H54 (cell line): ENCODE results near the gene RNF166.

Source experiments
- DNase-seq: peaks from one replicate; pipeline ENCODE4 v3.0.0; 2011; ENCODE audit warnings: low spot score, mixed read lengths; ENCODE audit not compliant: insufficient read length
- FAIRE-seq: peaks from 3 replicates; lab custom pipeline; 2011; peaks lifted over from hg19 to GRCh38; lab: Jason Lieb, UNC
- POLR2A ChIP-seq: IDR thresholded peaks from 2 replicates; pipeline ENCODE4 v1.6.1; 2011; ENCODE audit warnings: low read depth, mild to moderate bottlenecking, low read length

RNF166 gene

DNA sequence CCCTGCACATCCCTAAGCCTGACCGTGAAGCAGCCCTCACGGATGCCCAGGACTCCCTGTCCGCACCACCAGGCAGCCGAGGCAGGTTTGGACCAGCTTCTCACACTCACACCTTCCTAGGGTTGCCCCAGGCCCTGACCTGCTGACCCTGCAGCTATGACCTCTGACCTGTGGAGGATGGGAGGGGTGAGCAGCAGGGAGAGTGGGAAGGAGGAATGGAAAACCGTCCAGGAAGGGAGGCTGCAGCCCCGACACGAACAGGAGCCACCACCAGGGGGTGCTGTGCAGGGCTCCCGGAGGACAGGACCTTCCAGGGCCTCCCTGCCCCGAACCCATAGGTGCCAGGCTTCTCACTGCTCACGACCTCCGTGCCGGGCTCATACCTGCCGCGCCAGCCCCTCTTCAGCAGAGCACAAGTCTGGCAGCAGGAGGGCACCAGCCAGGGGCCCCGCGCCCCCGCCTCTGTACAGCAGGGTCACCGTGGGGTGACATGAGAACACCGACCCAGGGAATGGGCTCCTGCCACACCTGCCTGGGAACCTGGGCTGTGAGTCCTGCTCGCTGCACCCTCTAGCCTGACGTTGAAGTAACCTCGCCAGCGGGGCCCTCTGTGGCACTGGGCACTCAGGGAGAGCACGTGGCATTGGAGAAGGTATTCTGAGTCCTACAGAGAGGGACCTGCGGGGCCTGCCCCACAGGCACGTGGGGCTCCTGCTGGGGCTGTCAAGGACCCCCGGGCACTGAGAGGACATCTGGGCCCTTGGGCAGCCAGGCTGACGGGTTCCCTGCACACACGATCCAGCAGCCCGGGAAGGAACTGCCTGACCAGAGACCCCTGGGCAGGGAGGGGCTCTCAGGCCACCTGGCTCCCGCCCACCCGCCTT, 37.7 kb upstream of the RNF166 start:
- no peak for FAIRE-seq
- TF ChIP-seq POLR2A: no peak
- DNase-seq: peak; percentile 90

DNA sequence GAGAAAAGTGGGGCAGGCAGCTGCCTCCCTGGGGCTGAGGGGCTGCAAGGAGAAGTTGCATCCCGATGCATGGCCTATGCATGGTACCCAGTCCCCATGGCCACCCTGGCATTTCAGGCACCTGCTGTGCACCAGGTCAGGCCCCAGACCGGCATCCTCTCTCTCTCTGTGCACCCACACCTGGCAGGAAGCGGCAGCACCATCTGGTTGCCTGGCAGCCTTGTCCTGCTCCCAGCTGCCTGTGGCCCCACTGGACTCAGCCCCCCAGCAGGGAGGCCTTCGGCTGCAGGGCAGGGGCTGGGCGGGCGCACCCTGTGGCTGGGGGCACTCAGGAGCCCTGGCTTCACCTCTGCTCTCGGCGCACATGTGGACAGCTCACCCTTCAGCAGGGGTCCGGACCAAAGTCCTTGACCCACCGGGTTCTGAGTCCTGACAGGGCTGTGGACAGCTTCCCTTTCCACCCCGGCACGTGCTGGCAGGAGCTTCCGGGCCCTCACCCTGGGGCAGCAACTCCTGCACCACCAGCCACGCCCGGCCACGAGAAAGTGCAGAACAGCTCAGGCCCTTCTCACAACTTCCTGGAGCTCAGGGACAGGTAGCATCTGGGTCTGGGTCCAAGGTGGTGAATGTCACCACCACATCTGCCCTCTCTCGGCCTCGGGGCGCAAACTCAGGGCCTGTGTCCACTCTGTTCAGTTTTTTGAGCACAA, 36.8 kb upstream of the RNF166 start:
- FAIRE-seq (no peak), DNase-seq (no peak)
- TF ChIP-seq POLR2A: no peak

GRCh38 chr16:88741368-88741767, 35.2 kb upstream of the RNF166 start:
- FAIRE-seq (no peak), DNase-seq (no peak)
- no peak for TF ChIP-seq POLR2A

- TF ChIP-seq POLR2A: no peak
- FAIRE-seq: no peak
- no peak for DNase-seq
These were observed 34.5 kb upstream of the RNF166 start for GRCh38 chr16:88740727-88741055.

DNA sequence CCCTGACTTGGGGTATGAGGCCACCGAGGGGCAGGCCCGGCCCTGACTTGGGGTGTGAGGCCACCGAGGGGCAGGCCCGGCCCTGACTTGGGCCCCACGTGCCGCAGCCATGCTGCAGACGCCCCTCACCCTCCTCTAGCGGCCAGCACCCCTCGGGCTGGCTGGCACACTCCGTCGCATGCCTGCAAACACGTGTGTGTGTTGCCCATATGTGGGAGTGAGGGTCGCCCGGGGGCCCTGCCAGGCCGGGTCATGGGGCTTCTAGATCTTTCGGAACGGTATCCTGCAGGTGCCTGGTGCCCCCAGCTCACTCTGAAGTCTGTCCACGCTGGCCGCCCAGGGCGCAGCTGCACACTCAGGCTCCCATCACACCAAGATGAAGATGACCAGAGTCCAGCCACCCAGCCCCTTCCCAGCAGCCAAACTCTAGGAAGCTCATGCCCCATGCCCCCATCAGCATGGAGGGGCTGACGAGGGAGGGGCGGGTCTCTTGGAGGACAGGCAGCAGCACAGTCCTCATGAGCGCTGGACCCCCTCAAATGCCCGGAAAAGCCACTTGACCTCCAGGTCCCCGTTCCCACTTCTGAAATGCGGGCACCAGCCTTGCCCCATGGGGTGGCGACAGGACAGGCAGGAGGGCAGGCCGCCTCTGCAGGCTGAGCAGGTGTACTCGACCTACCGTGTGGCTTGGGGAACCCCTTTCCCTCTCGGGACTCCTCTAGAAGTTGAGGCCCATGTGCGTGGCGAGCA, 33.9 kb upstream of the RNF166 start:
- DNase-seq (no peak), FAIRE-seq (no peak)
- no peak for TF ChIP-seq POLR2A

DNA sequence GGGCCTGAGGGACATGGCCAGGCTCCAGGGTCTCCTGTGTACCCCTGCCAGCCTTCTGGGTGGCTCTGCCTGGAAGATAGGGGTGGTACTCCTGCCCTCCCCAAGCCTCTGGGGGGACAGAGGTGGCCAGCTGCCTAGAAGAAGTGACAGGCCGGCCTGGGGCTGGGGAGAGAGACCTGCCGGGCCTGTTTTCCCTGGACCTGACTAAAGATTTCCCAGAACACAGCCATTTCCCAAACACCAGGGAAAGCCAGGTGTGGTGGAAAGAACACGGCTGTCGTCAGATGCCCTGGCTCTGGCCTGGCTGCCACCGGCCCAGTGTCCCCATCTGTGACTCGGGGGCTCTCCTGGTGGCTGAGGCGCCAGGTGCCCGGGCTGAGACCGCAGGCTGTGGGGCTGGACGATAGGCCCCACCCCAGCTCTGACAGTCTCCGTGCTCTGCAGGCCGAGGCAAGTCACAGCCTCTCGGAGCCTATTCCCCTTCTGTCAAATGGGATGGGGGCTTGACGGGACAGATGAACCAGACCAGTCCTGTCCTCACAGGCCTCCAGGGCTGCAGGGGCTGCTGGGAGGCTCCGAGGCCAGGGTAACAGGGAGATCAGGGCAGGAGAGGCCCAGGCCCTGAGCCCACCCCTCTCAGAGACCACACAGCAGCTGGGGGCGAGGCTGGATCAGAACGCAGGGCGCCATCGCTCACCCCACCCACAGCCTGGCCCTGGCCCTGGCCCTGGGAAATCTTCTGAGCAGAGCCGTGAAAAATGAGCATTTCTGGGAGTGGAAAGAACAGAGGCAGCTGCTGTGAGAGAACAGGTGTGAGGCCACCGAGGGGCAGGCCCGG, 33.1 kb upstream of the RNF166 start:
- DNase-seq (no peak), FAIRE-seq (no peak)
- TF ChIP-seq POLR2A: no peak

GRCh38 chr16:88738151-88739084, 32.2 kb upstream of the RNF166 start:
- FAIRE-seq (no peak), DNase-seq (no peak)
- TF ChIP-seq POLR2A: no peak

- TF ChIP-seq POLR2A: no peak
- FAIRE-seq (no peak), DNase-seq (peak; percentile 59)
These were observed 31.3 kb upstream of the RNF166 start for GRCh38 chr16:88737298-88738150.

GRCh38 chr16:88736496-88736895, 30.3 kb upstream of the RNF166 start:
- FAIRE-seq: no peak
- no peak for DNase-seq
- TF ChIP-seq POLR2A: no peak

GRCh38 chr16:88736088-88736487, 29.9 kb upstream of the RNF166 start:
- TF ChIP-seq POLR2A: no peak
- DNase-seq (no peak), FAIRE-seq (no peak)

GRCh38 chr16:88735616-88736015, 29.4 kb upstream of the RNF166 start:
- no peak for TF ChIP-seq POLR2A
- no peak for FAIRE-seq

GRCh38 chr16:88735121-88735520, 28.9 kb upstream of the RNF166 start:
- FAIRE-seq (no peak), DNase-seq (no peak)
- no peak for TF ChIP-seq POLR2A

More at GRCh38 chr16:88735616-88736015, 29.4 kb upstream of the RNF166 start:
- no peak for DNase-seq
